ENCODE measurements around the gene CD47.

DNA sequence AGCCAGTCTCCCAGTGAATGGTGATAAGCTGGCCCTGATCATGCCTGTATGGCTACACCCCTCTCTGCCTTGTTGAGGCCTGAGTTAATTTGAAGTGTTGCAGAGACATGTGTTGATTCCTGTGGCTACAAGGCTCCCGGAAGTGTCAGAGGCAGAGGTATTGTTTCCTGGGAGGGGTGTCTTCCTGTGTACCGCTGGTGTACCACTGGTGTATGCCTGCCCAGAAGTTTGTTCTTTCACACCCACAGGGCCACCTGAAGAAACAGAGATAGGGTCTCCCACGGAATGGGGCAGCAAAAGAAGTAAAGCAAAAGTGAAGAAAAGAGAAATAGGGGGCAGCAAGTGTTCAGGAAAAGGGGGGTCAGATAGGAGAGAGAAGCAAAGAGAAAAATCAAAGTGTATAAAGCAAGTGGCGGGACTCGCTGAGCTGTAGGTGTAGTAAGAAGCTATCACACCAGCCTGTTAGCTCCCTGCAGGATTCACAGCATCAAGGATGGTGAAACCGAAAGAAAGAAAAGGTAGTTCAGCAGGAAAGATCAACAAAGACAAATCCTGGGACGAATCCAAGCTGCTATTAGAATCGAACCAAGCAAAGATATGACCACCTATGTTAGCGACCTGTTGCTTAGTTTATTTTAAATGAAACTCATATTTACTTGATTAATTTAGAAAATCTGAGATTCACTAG lies 36.6 kb upstream of the CD47 start:
- TF ChIP-seq, protein P1, sequence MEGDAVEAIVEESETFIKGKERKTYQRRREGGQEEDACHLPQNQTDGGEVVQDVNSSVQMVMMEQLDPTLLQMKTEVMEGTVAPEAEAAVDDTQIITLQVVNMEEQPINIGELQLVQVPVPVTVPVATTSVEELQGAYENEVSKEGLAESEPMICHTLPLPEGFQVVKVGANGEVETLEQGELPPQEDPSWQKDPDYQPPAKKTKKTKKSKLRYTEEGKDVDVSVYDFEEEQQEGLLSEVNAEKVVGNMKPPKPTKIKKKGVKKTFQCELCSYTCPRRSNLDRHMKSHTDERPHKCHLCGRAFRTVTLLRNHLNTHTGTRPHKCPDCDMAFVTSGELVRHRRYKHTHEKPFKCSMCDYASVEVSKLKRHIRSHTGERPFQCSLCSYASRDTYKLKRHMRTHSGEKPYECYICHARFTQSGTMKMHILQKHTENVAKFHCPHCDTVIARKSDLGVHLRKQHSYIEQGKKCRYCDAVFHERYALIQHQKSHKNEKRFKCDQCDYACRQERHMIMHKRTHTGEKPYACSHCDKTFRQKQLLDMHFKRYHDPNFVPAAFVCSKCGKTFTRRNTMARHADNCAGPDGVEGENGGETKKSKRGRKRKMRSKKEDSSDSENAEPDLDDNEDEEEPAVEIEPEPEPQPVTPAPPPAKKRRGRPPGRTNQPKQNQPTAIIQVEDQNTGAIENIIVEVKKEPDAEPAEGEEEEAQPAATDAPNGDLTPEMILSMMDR (IDR thresholded peaks at IDR 0.05): no peak
- TF ChIP-seq POLR2AphosphoS5 (IDR thresholded peaks at IDR 0.05; ENCODE audit: low read depth, low read length): no peak

Data from Panc1 (cell line).